Endothelial cell of umbilical vein (primary cell): ENCODE measurements around the gene BAG2. TPM values are rescaled to one million over a fixed set of nuclear protein-coding genes. Genes with fewer than 3 reads are reported as not detected.

Source experiments
- BruUV-seq: library from RNA; stranded (reverse); fragments of 400-500 nt; replicated peaks from 2 replicates; lab custom pipeline; 2021; lab: Mats Ljungman, UMichigan
- CTCF ChIA-PET: fragments of 300-600, 350-600 bp; sonication (Branson Sonifier 250); formaldehyde crosslinking; loops from one replicate; lab custom pipeline; 2021; ENCODE audit warnings: antibody characterized with exemption, inconsistent platforms; lab: Charles Lee
- POLR2A ChIA-PET: fragments of 300-600, 350-600 bp; sonication (Branson Sonifier 250); formaldehyde crosslinking; loops from one replicate; lab custom pipeline; 2021; ENCODE audit warnings: antibody characterized with exemption, inconsistent platforms; lab: Charles Lee
- DNase-seq: peaks from one replicate; pipeline ENCODE4 v3.0.0-alpha.2; 2011; ENCODE audit warnings: low read depth, low spot score
- FAIRE-seq: peaks from 2 replicates; lab custom pipeline; 2011; peaks lifted over from hg19 to GRCh38; lab: Jason Lieb, UNC
- H2AFZ ChIP-seq: 2 replicates; pipeline ENCODE4 v1.6.0; 2012; ENCODE audit warnings: low read depth, low read length, control low read depth, inconsistent platforms
- H3K27ac ChIP-seq: 2 replicates; pipeline ENCODE4 v1.5.1; 2011; ENCODE audit warnings: low read depth, mild to moderate bottlenecking, control low read depth, low read length, moderate library complexity; ENCODE audit not compliant: insufficient read depth
- H3K27me3 ChIP-seq, 2 experiments: 2 replicates each; pipeline versions ENCODE4 v1.6.0 to v1.6.1; 2011; ENCODE audit warnings: low read length in 2 of 2, mixed read lengths in 1 of 2; ENCODE audit not compliant: control insufficient read depth in 2 of 2, insufficient read depth in 2 of 2
- H3K36me3 ChIP-seq, 2 experiments: 2 replicates in 1 of 2; 3 replicates in 1 of 2; pipeline ENCODE4 v1.5.1; 2011; ENCODE audit warnings: low read length in 2 of 2, mild to moderate bottlenecking in 1 of 2, moderate library complexity in 1 of 2; ENCODE audit not compliant: control insufficient read depth in 2 of 2, insufficient read depth in 2 of 2; ENCODE audit errors: extremely low read depth in 1 of 2
- H3K4me1 ChIP-seq: 3 replicates; pipeline ENCODE4 v1.5.1; 2011; ENCODE audit warnings: mild to moderate bottlenecking, low read length; ENCODE audit not compliant: control insufficient read depth, insufficient read depth; ENCODE audit errors: extremely low read depth
- H3K4me2 ChIP-seq: 2 replicates; pipeline ENCODE4 v1.6.1; 2011; ENCODE audit warnings: low read length, control low read depth, mixed read lengths; ENCODE audit not compliant: insufficient read depth
- H3K4me3 ChIP-seq, 3 experiments: fragments of 200-600 bp in 1 of 3; sonication (generic), shearing (Covaris generic) in 1 of 3; replicated peaks in 1 of 3; 2 replicates each; pipeline ENCODE4 v1.5.1; 2011 to 2016; ENCODE audit warnings: control low read depth in 3 of 3, low read length in 3 of 3, mild to moderate bottlenecking in 2 of 3, inconsistent platforms in 1 of 3, low read depth in 1 of 3, moderate library complexity in 1 of 3; ENCODE audit not compliant: insufficient read depth in 1 of 3
- H3K79me2 ChIP-seq: 2 replicates; pipeline ENCODE4 v1.6.0; 2012; ENCODE audit warnings: low read length, inconsistent platforms; ENCODE audit not compliant: control insufficient read depth, insufficient read depth
- H3K9ac ChIP-seq: replicated peaks from 2 replicates; pipeline ENCODE3; 2011; ENCODE audit warnings: low read length, control low read depth; ENCODE audit not compliant: insufficient read depth; ENCODE audit errors: extremely low read depth
- H3K9me1 ChIP-seq: replicated peaks from 3 replicates; pipeline ENCODE4 v1.6.0; 2011; ENCODE audit warnings: mild to moderate bottlenecking, low read length; ENCODE audit not compliant: control insufficient read depth, insufficient read depth; ENCODE audit errors: extremely low read depth
- H3K9me3 ChIP-seq: replicated peaks from 2 replicates; pipeline ENCODE4 v1.5.1; 2012; ENCODE audit warnings: low read length, inconsistent platforms; ENCODE audit not compliant: control insufficient read depth, insufficient read depth
- H4K20me1 ChIP-seq: replicated peaks from 2 replicates; pipeline ENCODE3; 2011; ENCODE audit warnings: mild to moderate bottlenecking, low read length; ENCODE audit not compliant: control insufficient read depth, insufficient read depth; ENCODE audit errors: extremely low read depth
- EZH2 ChIP-seq: IDR thresholded peaks from 2 replicates; pipeline ENCODE4 v1.6.1; 2012; ENCODE audit warnings: borderline replicate concordance, low read depth, mild to moderate bottlenecking, moderate library complexity, low read length, inconsistent platforms; ENCODE audit not compliant: severe bottlenecking
- FOS ChIP-seq: IDR thresholded peaks from 2 replicates; pipeline ENCODE4 v1.6.1; 2011; ENCODE audit warnings: mild to moderate bottlenecking, low read length, moderate library complexity, borderline replicate concordance; ENCODE audit not compliant: insufficient read depth
- GATA2 ChIP-seq: IDR thresholded peaks from 2 replicates; pipeline ENCODE4 v1.7.0; 2011; ENCODE audit warnings: low read depth, mild to moderate bottlenecking, moderate library complexity, mixed read lengths, low read length; ENCODE audit not compliant: insufficient read length, insufficient read depth
- JUN ChIP-seq: IDR thresholded peaks from 2 replicates; pipeline ENCODE4 v1.6.1; 2011; ENCODE audit warnings: borderline replicate concordance, low read depth; ENCODE audit not compliant: insufficient read length, insufficient read depth
- MYC ChIP-seq: IDR thresholded peaks from one replicate; pipeline ENCODE4 v1.6.1; 2011; ENCODE audit warnings: mild to moderate bottlenecking, low read depth, low read length
- POLR2A ChIP-seq: IDR thresholded peaks from 2 replicates; pipeline ENCODE4 v1.6.1; 2012; ENCODE audit warnings: low read depth, mild to moderate bottlenecking, control low read depth, low read length
- POLR2AphosphoS5 ChIP-seq: IDR thresholded peaks from 2 replicates; pipeline ENCODE4 v1.6.1; 2012; ENCODE audit warnings: low read depth, mild to moderate bottlenecking, control low read depth, low read length, moderate library complexity; ENCODE audit not compliant: insufficient read depth
- dilution Hi-C: fragments of 300-500 bp; cut with MboI; formaldehyde crosslinking; loops from one replicate; pipeline ENCODE4 v1.15.0; 2019; ENCODE audit warnings: low sequenced_read_pairs; ENCODE audit not compliant: extremely low pct_ligation_motif_present
- intact Hi-C: fragments of 100-400 bp; cut with micrococcal nuclease; formaldehyde crosslinking; loops from one replicate; pipeline ENCODE4 v1.10.0; 2022
- polyA plus RNA-seq, 4 experiments: library from polyadenylated mRNA; depleted of rRNA in 3 of 4; stranded (reverse) in 3 of 4; unstranded in 1 of 4; fragments of >200 nt; gene quantifications; 2 replicates each; pipeline versions ENCODE4 v1.2.1 to v1.2.3, GENCODE V29; 2011 to 2012; ENCODE audit warnings: missing spikeins in 1 of 4
- total RNA-seq: library from RNA; stranded (reverse); gene quantifications from 2 replicates; pipeline ENCODE4 v1.2.3, GENCODE V29; 2021
- TF ChIP-seq, protein P1 (sequence below), 2 donors: IDR thresholded peaks; 1 replicate in 1 of 2; 2 replicates in 1 of 2; pipeline ENCODE4 v1.5.1; 2011; ENCODE audit warnings: low read length in 2 of 2, mild to moderate bottlenecking in 2 of 2, moderate library complexity in 2 of 2, control low read depth in 1 of 2, inconsistent platforms in 1 of 2, low read depth in 1 of 2; ENCODE audit not compliant: insufficient read depth in 1 of 2; ENCODE audit errors: extremely low read depth in 1 of 2
- TF ChIP-seq, protein P2 (sequence below): IDR thresholded peaks from 2 replicates; pipeline ENCODE4 v1.6.1; 2011; ENCODE audit not compliant: insufficient read depth, insufficient read length

The BAG2 gene
- total and polyA plus RNA-seq, 2 donors (not counting 3 experiments of a cell fraction or from before 2014, with no cell fraction given), result 1.1 to 3.9 TPM

DNA sequence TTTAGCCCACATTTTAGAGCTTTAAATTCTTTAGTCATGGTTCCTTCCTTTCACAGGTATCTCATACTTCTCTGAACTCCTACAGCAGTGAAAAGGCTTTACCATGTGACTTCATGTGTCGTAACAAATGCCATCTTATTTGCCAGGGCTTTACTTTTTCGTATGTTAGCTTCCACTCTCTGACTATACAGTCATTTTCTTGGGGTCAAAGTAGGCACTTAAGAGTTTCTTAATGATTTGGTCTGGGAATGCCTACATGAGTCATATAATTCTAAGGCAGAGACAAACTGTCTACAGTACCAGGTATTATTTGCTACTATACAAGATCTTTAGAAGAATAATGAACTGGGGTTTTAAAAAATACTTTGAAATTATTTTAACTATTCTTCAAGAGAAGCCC is 35.0 kb downstream of the BAG2 start:
- POLR2A ChIA-PET, result no interaction called here
- no TSS peak for BruUV-seq
- no peaks in the 10 kb centered on the region for H3K4me1 ChIP-seq
- no peaks in the 10 kb centered on the region for H4K20me1 ChIP-seq
- intact Hi-C loops (no loop called here), dilution Hi-C loops (no loop called here)
- no peak overlapping the region for H3K27ac ChIP-seq
- no peaks in the 10 kb centered on the region for H3K36me3 ChIP-seq
- DNase-seq, result no peak
- FAIRE-seq, result no peak
- H2AFZ ChIP-seq, result no peak overlapping the region
- no peak overlapping the region for H3K4me3 ChIP-seq
- H3K9me1 ChIP-seq, result no peaks in the 10 kb centered on the region
- H3K9me3 ChIP-seq, result no peaks in the 10 kb centered on the region
- no peaks in the 10 kb centered on the region for H3K79me2 ChIP-seq
- H3K9ac ChIP-seq, result no peak overlapping the region
- H3K4me2 ChIP-seq, result no peak overlapping the region
- CTCF ChIA-PET, result interaction anchor here (0.9 to 2.2 kb wide), 4 partner anchors 13 to 304 kb away, joined by 3 to 8 read pairs (median 4); partner anchors contain the start of gene RAB23
- H3K27me3 ChIP-seq, result no peaks in the 10 kb centered on the region
- TF ChIP-seq POLR2AphosphoS5 (no peak), MYC (no peak), FOS (no peak), GATA2 (no peak), POLR2A (no peak), EZH2 (no peak), JUN (no peak)
- TF ChIP-seq, protein P1, sequence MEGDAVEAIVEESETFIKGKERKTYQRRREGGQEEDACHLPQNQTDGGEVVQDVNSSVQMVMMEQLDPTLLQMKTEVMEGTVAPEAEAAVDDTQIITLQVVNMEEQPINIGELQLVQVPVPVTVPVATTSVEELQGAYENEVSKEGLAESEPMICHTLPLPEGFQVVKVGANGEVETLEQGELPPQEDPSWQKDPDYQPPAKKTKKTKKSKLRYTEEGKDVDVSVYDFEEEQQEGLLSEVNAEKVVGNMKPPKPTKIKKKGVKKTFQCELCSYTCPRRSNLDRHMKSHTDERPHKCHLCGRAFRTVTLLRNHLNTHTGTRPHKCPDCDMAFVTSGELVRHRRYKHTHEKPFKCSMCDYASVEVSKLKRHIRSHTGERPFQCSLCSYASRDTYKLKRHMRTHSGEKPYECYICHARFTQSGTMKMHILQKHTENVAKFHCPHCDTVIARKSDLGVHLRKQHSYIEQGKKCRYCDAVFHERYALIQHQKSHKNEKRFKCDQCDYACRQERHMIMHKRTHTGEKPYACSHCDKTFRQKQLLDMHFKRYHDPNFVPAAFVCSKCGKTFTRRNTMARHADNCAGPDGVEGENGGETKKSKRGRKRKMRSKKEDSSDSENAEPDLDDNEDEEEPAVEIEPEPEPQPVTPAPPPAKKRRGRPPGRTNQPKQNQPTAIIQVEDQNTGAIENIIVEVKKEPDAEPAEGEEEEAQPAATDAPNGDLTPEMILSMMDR (IDR thresholded peaks at IDR 0.05; ENCODE audit: extremely low read depth in 1 of 2, insufficient read depth in 1 of 2, low read depth in 1 of 2, low read length in 2 of 2), result no peak
- TF ChIP-seq, protein P2, sequence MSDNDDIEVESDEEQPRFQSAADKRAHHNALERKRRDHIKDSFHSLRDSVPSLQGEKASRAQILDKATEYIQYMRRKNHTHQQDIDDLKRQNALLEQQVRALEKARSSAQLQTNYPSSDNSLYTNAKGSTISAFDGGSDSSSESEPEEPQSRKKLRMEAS, result no peak
